ENCODE results near the gene POLR1D.

The POLR1D gene

DNA sequence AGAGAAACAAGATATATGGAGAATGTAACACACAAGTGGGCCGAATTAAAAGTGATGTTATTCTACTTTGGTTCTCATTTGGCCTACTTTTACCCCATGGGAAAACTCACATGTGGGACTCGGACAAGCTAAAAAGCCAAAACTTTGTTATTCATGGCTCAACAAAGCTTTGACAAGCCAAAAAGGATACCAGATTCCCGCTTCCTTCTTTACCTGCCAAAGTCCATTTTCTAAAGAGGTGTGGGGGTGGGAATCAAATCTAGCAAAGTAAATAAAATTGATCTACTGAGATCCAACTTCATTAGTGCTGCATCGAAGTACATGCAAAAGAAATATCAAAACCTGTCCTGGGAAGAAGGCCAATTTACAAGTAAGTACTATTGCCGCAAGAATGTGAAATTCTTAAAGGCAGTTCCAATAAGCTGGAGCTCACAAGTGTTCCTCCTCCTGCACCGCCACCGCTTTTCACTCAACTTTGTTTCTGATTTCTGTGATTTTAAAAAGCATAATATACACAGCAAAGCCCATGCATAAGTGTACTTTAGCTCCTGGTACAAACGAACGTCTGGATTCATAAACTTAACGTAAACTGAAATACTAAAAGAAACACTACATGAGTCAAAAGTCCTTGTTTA is 2.5 kb upstream of the POLR1D start:
- Mint-ChIP-seq H3K27me3 (ENCODE audit: low read depth) (no peaks in the 10 kb centered on the region), H3K36me3 (ENCODE audit: low read depth) (peaks cover 25% of the 10 kb centered on the region), H3K4me3 (peak overlapping the region; percentile 94 to 99 (median 99)), H3K9me3 (peaks cover 3% of the 10 kb centered on the region), H3K27ac (peak overlapping the region; percentile 86 to 91 (median 86)), H3K4me1 (peaks cover 43% of the 10 kb centered on the region)
- TF ChIP-seq, protein P1, sequence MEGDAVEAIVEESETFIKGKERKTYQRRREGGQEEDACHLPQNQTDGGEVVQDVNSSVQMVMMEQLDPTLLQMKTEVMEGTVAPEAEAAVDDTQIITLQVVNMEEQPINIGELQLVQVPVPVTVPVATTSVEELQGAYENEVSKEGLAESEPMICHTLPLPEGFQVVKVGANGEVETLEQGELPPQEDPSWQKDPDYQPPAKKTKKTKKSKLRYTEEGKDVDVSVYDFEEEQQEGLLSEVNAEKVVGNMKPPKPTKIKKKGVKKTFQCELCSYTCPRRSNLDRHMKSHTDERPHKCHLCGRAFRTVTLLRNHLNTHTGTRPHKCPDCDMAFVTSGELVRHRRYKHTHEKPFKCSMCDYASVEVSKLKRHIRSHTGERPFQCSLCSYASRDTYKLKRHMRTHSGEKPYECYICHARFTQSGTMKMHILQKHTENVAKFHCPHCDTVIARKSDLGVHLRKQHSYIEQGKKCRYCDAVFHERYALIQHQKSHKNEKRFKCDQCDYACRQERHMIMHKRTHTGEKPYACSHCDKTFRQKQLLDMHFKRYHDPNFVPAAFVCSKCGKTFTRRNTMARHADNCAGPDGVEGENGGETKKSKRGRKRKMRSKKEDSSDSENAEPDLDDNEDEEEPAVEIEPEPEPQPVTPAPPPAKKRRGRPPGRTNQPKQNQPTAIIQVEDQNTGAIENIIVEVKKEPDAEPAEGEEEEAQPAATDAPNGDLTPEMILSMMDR (IDR thresholded peaks at IDR 0.05; ENCODE audit: unreplicated experiment in 3 of 3) = no peak

DNA sequence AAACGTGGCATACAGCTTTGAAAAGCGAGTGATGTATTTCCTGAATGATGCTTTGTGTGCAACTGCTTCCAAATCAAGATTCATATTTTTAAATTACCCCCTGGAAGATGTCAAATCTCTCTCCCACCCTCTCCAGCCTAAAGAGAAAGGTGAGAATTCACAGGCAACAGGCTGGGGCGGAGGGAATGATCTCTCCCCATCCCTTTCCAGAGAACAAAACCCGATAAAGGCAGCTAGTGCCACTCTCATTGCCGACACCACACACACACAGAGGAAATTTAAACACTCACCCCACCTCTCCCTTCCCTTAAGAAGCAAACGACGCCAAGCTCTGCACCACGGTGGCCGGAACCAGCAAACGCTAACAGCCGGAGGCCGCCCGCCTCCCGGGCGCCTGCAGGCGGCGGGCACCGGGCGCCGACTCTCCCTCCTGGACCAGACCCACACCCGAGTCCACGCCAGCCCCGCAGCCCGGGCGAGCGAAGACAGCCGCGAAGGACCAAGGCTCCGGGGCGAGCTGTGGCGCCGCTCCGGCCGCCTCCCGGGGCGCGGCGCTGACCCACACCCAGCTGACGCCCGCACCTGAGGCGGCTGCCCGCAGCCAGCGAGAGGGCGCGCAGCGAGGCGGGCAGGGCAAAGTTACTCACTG is 1.8 kb upstream of the POLR1D start:
- Mint-ChIP-seq H3K27ac (peak overlapping the region; percentile 86 to 91 (median 86)), H3K4me3 (peak overlapping the region; percentile 94 to 99 (median 99))

DNA sequence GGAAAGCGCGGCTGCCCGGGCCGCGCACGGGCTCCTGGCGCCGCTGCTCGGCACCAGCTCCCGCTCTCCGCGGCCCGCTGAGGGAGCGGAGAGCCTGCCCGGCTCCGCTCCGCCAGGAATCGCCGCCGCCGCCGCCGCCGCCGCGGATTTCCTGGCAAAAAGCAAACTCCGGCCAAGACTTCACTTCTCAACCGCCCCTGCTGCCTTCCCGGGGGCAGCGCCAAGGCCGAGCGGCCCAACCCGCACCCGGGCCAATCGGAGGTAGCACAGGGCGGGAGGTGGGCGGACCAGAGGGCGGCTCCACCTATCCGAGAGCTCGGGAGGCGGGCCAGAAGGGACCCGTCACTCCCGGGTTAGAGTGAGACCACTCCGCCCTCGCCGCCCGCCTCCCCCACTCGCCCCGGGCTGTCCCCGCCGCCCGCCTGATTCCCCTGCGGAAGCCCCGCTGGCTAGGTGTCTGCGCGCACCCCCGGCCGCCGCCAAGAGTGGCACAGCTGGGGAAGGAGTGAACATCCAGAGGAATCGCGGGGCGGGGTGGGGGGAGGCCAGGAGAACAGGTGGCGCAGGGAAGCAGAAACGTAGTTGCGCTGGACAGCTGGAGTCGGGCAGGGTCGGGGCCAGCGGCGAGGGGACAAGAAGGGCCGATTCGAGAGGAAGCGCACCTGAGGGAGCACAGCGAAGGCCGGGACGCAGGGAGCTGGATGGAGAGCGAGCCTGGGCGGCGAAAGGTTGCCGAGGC is 1.1 kb upstream of the POLR1D start, which contains the start of gene LNX2:
LNX2 (minus strand) TSS at position 153 of the 739 bp plus-strand sequence. CDS start 38,826 bp downstream, outside the sequence.
- peak within 1 kb of the TSS; percentile 86 to 98 (median 97) for H3K27ac Mint-ChIP-seq
- TF ChIP-seq, protein P1 (IDR thresholded peaks at IDR 0.05; ENCODE audit: unreplicated experiment in 3 of 3) = no peak
- H3K27me3 Mint-ChIP-seq (ENCODE audit: low read depth) = no peaks in the 10 kb centered on the region
- H3K9me3 Mint-ChIP-seq = no peaks in the 10 kb centered on the region
- peak within 1 kb of the TSS; percentile 94 to 99 (median 99) for H3K4me3 Mint-ChIP-seq
- H3K4me1 Mint-ChIP-seq = peaks cover 44% of the 10 kb centered on the region
- peaks cover 28% of the 10 kb centered on the region for H3K36me3 Mint-ChIP-seq (ENCODE audit: low read depth)

More for the DNA sequence above, 1.8 kb upstream of the POLR1D start:
- Mint-ChIP-seq H3K4me1 (peaks cover 44% of the 10 kb centered on the region), H3K36me3 (ENCODE audit: low read depth) (peaks cover 23% of the 10 kb centered on the region), H3K27me3 (ENCODE audit: low read depth) (no peaks in the 10 kb centered on the region), H3K9me3 (peaks cover 2% of the 10 kb centered on the region)
- TF ChIP-seq, protein P1 (IDR thresholded peaks at IDR 0.05; ENCODE audit: unreplicated experiment in 3 of 3) = peak in 2 of 3 experiments; percentile 26 to 34

DNA sequence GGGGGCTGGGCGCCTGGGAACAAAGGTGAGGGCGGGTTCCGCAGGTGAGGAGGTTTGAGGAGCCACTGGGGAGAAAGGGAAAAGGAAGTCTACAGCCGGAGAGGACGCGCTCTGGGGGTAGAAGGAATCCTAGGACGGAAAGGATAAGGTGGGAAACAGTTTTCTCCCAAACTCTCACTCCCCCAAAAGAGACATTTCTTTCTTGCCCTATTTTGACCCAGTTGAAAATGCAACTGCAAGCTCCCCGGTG is 651 bp upstream of the POLR1D start:
- no peaks in the 10 kb centered on the region for H3K9me3 Mint-ChIP-seq
- peaks cover 32% of the 10 kb centered on the region for H3K36me3 Mint-ChIP-seq (ENCODE audit: low read depth)
- TF ChIP-seq, protein P1 (IDR thresholded peaks at IDR 0.05; ENCODE audit: unreplicated experiment in 3 of 3) = no peak
- peaks cover 44% of the 10 kb centered on the region for H3K4me1 Mint-ChIP-seq
- H3K4me3 Mint-ChIP-seq = peak overlapping the region; percentile 89 to 94 (median 94)
- H3K27me3 Mint-ChIP-seq (ENCODE audit: low read depth) = no peaks in the 10 kb centered on the region
- H3K27ac Mint-ChIP-seq = peak overlapping the region; percentile 76 to 98 (median 97)

GRCh38 chr13:27622102-27622820 is 569 bp downstream of the POLR1D start:
- Mint-ChIP-seq H3K4me3 (peak overlapping the region; percentile 90 to 97 (median 91)), H3K36me3 (ENCODE audit: low read depth) (peaks cover 40% of the 10 kb centered on the region), H3K4me1 (peaks cover 44% of the 10 kb centered on the region), H3K27me3 (ENCODE audit: low read depth) (no peaks in the 10 kb centered on the region), H3K27ac (peak overlapping the region; percentile 82 to 96 (median 95)), H3K9me3 (no peaks in the 10 kb centered on the region)
- TF ChIP-seq, protein P1 (IDR thresholded peaks at IDR 0.05; ENCODE audit: unreplicated experiment in 3 of 3) = peak in 2 of 3 experiments; percentile 34 to 38
